IMR-90 (cell line): ENCODE results near the gene KLKB1. TPM values are rescaled to one million over a fixed set of nuclear protein-coding genes. Genes with fewer than 3 reads are reported as not detected.
A peak's percentile ranks its signal among the peaks of the same experiment; 100 is the strongest.

Experiments used
- ATAC-seq: fragments of 200-7000 bp; cut with Tn5 transposase; 2 replicates; pipeline ENCODE4 v1.9.1; 2020; ENCODE audit warnings: low read depth, mild to moderate bottlenecking, moderate library complexity
- BruUV-seq: library from RNA; stranded (reverse); fragments of 400-500 nt; replicated peaks from 2 replicates; lab custom pipeline; 2021; lab: Mats Ljungman, UMichigan
- CTCF ChIA-PET: fragments of 300-600 bp; formaldehyde crosslinking; extraction: SDS; loops from one replicate; lab custom pipeline; 2021; ENCODE audit warnings: antibody characterized with exemption; lab: Yijun Ruan, JAX
- POLR2A ChIA-PET: fragments of 300-600 bp; sonication (Branson Sonifier 250); formaldehyde crosslinking; loops from one replicate; lab custom pipeline; 2022; ENCODE audit warnings: antibody characterized with exemption; ENCODE audit not compliant: unreplicated experiment; lab: Charles Lee
- DNase-seq: peaks from one replicate; pipeline ENCODE4 v3.0.0; 2013
- H2AFZ ChIP-seq: replicated peaks from 2 replicates; pipeline ENCODE3; 2013; ENCODE audit warnings: low read length, mild to moderate bottlenecking; ENCODE audit not compliant: poor library complexity
- H2AK5ac ChIP-seq: 2 replicates; pipeline ENCODE4 v1.6.1; 2013; ENCODE audit warnings: low read depth, low read length, inconsistent platforms
- H2AK9ac ChIP-seq: replicated peaks from 2 replicates; pipeline ENCODE3; 2013; ENCODE audit warnings: mild to moderate bottlenecking, low read depth, low read length, moderate library complexity; ENCODE audit not compliant: poor library complexity
- H2BK120ac ChIP-seq: 2 replicates; pipeline ENCODE4 v1.6.1; 2013; ENCODE audit warnings: low read depth, low read length, inconsistent platforms
- H2BK15ac ChIP-seq: 3 replicates; pipeline ENCODE4 v1.6.1; 2013; ENCODE audit warnings: low read depth, low read length, inconsistent platforms
- H2BK20ac ChIP-seq: 2 replicates; pipeline ENCODE4 v1.6.1; 2013; ENCODE audit warnings: low read depth, mild to moderate bottlenecking, inconsistent platforms, low read length, moderate library complexity
- H2BK5ac ChIP-seq: 2 replicates; pipeline ENCODE4 v1.6.1; 2013; ENCODE audit warnings: mild to moderate bottlenecking, low read depth, low read length, inconsistent platforms; ENCODE audit not compliant: poor library complexity, severe bottlenecking
- H3K14ac ChIP-seq: replicated peaks from 2 replicates; pipeline ENCODE4 v1.6.1; 2013; ENCODE audit warnings: low read depth, low read length, inconsistent platforms
- H3K18ac ChIP-seq: 2 replicates; pipeline ENCODE4 v1.6.1; 2013; ENCODE audit warnings: low read depth, low read length, control low read depth
- H3K23ac ChIP-seq: 2 replicates; pipeline ENCODE4 v1.6.1; 2013; ENCODE audit warnings: low read depth, low read length, inconsistent platforms
- H3K27ac ChIP-seq: 2 replicates; pipeline ENCODE4 v1.5.1; 2013; ENCODE audit warnings: mild to moderate bottlenecking, control low read depth, low read length; ENCODE audit not compliant: insufficient read depth
- H3K27me3 ChIP-seq: 2 replicates; pipeline ENCODE4 v1.6.1; 2013; ENCODE audit warnings: low read length; ENCODE audit not compliant: control insufficient read depth, insufficient read depth
- H3K36me3 ChIP-seq: 2 replicates; pipeline ENCODE4 v1.6.1; 2013; ENCODE audit warnings: low read length, mixed read lengths; ENCODE audit not compliant: control insufficient read depth, insufficient read depth
- H3K4ac ChIP-seq: 2 replicates; pipeline ENCODE4 v1.6.1; 2013; ENCODE audit warnings: low read depth, low read length, inconsistent platforms
- H3K4me1 ChIP-seq: 2 replicates; pipeline ENCODE4 v1.6.1; 2013; ENCODE audit warnings: low read length, mixed read lengths; ENCODE audit not compliant: control insufficient read depth, insufficient read depth
- H3K4me2 ChIP-seq: 2 replicates; pipeline ENCODE4 v1.6.1; 2013; ENCODE audit warnings: low read depth, mild to moderate bottlenecking, control low read depth, low read length, moderate library complexity
- H3K4me3 ChIP-seq: 2 replicates; pipeline ENCODE4 v1.5.1; 2013; ENCODE audit warnings: low read depth, mild to moderate bottlenecking, control low read depth, low read length, moderate library complexity; ENCODE audit not compliant: insufficient read depth
- H3K56ac ChIP-seq: 2 replicates; pipeline ENCODE4 v1.6.1; 2013; ENCODE audit warnings: low read length, inconsistent platforms; ENCODE audit not compliant: insufficient read depth; ENCODE audit errors: extremely low read depth
- H3K79me1 ChIP-seq, 2 experiments: 2 replicates each; pipeline ENCODE4 v1.6.1; 2013; ENCODE audit warnings: low read length in 2 of 2, inconsistent platforms in 1 of 2, low read depth in 1 of 2
- H3K9ac ChIP-seq: 2 replicates; pipeline ENCODE4 v1.6.1; 2013; ENCODE audit warnings: low read depth, low read length, control low read depth
- H3K9me1 ChIP-seq: 2 replicates; pipeline ENCODE4 v1.6.1; 2013; ENCODE audit warnings: low read length, inconsistent platforms; ENCODE audit not compliant: insufficient read depth
- H3K9me3 ChIP-seq: 2 replicates; pipeline ENCODE4 v1.6.1; 2013; ENCODE audit warnings: low read length; ENCODE audit not compliant: control insufficient read depth, insufficient read depth
- H4K20me1 ChIP-seq: 2 replicates; pipeline ENCODE4 v1.6.1; 2013; ENCODE audit warnings: low read length, inconsistent platforms; ENCODE audit not compliant: insufficient read depth
- H4K5ac ChIP-seq: 2 replicates; pipeline ENCODE4 v1.6.1; 2013; ENCODE audit warnings: mild to moderate bottlenecking, low read depth, low read length, control low read depth
- H4K8ac ChIP-seq, 2 experiments: 2 replicates each; pipeline ENCODE4 v1.6.1; 2013; ENCODE audit warnings: low read depth in 2 of 2, low read length in 2 of 2, control low read depth in 1 of 2, inconsistent platforms in 1 of 2
- H4K91ac ChIP-seq: 2 replicates; pipeline ENCODE4 v1.6.1; 2013; ENCODE audit warnings: low read depth, low read length, inconsistent platforms; ENCODE audit not compliant: insufficient read depth
- ELK1 ChIP-seq: fragments of 150-350 bp; IDR thresholded peaks from 2 replicates; pipeline ENCODE4 v1.6.1; 2016; ENCODE audit warnings: low read depth, mild to moderate bottlenecking, low read length, moderate library complexity, borderline replicate concordance
- FOS ChIP-seq: fragments of 150-350 bp; IDR thresholded peaks from 2 replicates; pipeline ENCODE4 v1.6.1; 2016; ENCODE audit warnings: low read depth, low read length
- RAD21 ChIP-seq: IDR thresholded peaks from 2 replicates; pipeline ENCODE4 v1.6.1; 2012; ENCODE audit warnings: low read length, improper control_type of control experiment
- WGBS, 2 experiments: methylation state at CpG; one replicate each; pipeline versions ENCODE4 v1.1.5 to v1.1.7; 2013; ENCODE audit warnings: missing lambda C conversion rate in 2 of 2; ENCODE audit not compliant: insufficient read length in 1 of 2; ENCODE audit errors: extremely low coverage in 2 of 2; 5-methylcytosine and 5-hydroxymethylcytosine counted together
- dilution Hi-C: fragments of 300-500 bp; cut with HindIII; formaldehyde crosslinking; loops from one replicate; pipeline ENCODE4 v1.14.3; 2018; ENCODE audit warnings: low sequenced_read_pairs; ENCODE audit not compliant: unreplicated experiment
- in situ Hi-C: fragments of 300-500 bp; cut with MboI; formaldehyde crosslinking; loops from 3 replicates; pipeline ENCODE4 v1.14.3; 2019; ENCODE audit warnings: low sequenced_read_pairs, inconsistent platforms, mixed read lengths
- intact Hi-C: fragments of 100-400 bp; cut with micrococcal nuclease; formaldehyde crosslinking; loops from 2 replicates; pipeline ENCODE4 v1.10.0; 2022
- polyA plus RNA-seq, 3 experiments: library from polyadenylated mRNA; depleted of rRNA; stranded (reverse); fragments of >200 nt; gene quantifications; 2 replicates each; pipeline ENCODE4 v1.2.3, GENCODE V29; 2012; ENCODE audit warnings: low replicate concordance in 1 of 3
- total RNA-seq: library from RNA; depleted of rRNA; stranded (reverse); fragments of >200 nt; gene quantifications from 2 replicates; pipeline ENCODE4 v1.2.3, GENCODE V29; 2012

Gene KLKB1
- total and polyA plus RNA-seq, 2 of the 4 experiments (the other 2 are of a cell fraction): 0.03 TPM; not detected in 1

- WGBS, 2 experiments: 75% methylated on average over 17 of the region's 39 CpGs; no CpG with 5 or more reads in 1 of the 2 experiments
- H3K23ac ChIP-seq: no peak overlapping the region
- H3K18ac ChIP-seq: no peak overlapping the region
- no peak overlapping the region for H3K27ac ChIP-seq
- H3K9ac ChIP-seq: no peak overlapping the region
- H3K79me1 ChIP-seq: no peaks in the 10 kb centered on the region
- H4K5ac ChIP-seq: no peak overlapping the region
- H2BK120ac ChIP-seq: no peak overlapping the region
- H2AK9ac ChIP-seq: no peak overlapping the region
- H3K4me3 ChIP-seq: no peak overlapping the region
- in situ Hi-C loops: loop anchor here (10.0 kb wide), 1 partner anchor 287 kb away; no protein-coding TSS in a partner anchor
- H4K8ac ChIP-seq: no peak overlapping the region
- no peak for DNase-seq
- dilution Hi-C loops: no loop called here
- no peak overlapping the region for H3K56ac ChIP-seq
- H2BK20ac ChIP-seq: no peak overlapping the region
- BruUV-seq: no TSS peak
- TF ChIP-seq FOS: no peak
- no peak for TF ChIP-seq RAD21
- TF ChIP-seq ELK1: no peak
- H3K4ac ChIP-seq: no peak overlapping the region
- no peak overlapping the region for H2BK15ac ChIP-seq
- no peak for ATAC-seq
- no peak overlapping the region for H2AK5ac ChIP-seq
- peak overlapping the region; percentile 6 for H2AFZ ChIP-seq
- H2BK5ac ChIP-seq: no peak overlapping the region
- no peak overlapping the region for H4K91ac ChIP-seq
- peaks cover 1% of the 10 kb centered on the region; the same call in 1 of the 2 replicates for H3K27me3 ChIP-seq
- no peak overlapping the region for H3K14ac ChIP-seq
- intact Hi-C loops: loop anchor here (10.0 kb wide), 1 partner anchor 427 kb away; the partner anchor contains the start of gene FAT1
- H3K36me3 ChIP-seq: no peaks in the 10 kb centered on the region
- no peaks in the 10 kb centered on the region for H3K9me1 ChIP-seq
- ChIA-PET CTCF (no interaction called here), POLR2A (interaction anchor here (0.6 kb wide), 1 partner anchor 422 kb away, joined by 3 read pairs; no protein-coding TSS in a partner anchor)
- H3K4me2 ChIP-seq: no peak overlapping the region
- no peaks in the 10 kb centered on the region for H3K4me1 ChIP-seq
- no peaks in the 10 kb centered on the region for H3K9me3 ChIP-seq
- no peaks in the 10 kb centered on the region for H4K20me1 ChIP-seq
Measured at GRCh38 chr4:186298031-186298647, 70.8 kb downstream of the KLKB1 start.
